Subcutaneous adipose tissue (tissue), 4 donors: ENCODE data around the gene HIVEP3. TPM values are rescaled to one million over a fixed set of nuclear protein-coding genes. Genes with fewer than 3 reads are reported as not detected.

ENCODE experiments used
- CTCF ChIP-seq: fragments of 450-650 bp; IDR thresholded peaks from one replicate; pipeline ENCODE4 v1.5.1; 2016; ENCODE audit warnings: low read depth, mild to moderate bottlenecking, control low read depth, antibody characterized with exemption, moderate library complexity
- total RNA-seq, 4 donors: library from RNA; depleted of rRNA; stranded (reverse); fragments of >200 nt; gene quantifications; one replicate each; pipeline ENCODE4 v1.1.0, GENCODE V29; 2016

HIVEP3 gene
- total RNA-seq, 4 donors from 2014 or later = 2.4 to 9.6 (median 5.0) TPM

GRCh38 chr1:41622402-41622801 lies 296.3 kb downstream of the HIVEP3 start:
- TF ChIP-seq CTCF = no peak

- TF ChIP-seq CTCF = no peak
Measured at GRCh38 chr1:41621791-41622190, 296.9 kb downstream of the HIVEP3 start.

DNA sequence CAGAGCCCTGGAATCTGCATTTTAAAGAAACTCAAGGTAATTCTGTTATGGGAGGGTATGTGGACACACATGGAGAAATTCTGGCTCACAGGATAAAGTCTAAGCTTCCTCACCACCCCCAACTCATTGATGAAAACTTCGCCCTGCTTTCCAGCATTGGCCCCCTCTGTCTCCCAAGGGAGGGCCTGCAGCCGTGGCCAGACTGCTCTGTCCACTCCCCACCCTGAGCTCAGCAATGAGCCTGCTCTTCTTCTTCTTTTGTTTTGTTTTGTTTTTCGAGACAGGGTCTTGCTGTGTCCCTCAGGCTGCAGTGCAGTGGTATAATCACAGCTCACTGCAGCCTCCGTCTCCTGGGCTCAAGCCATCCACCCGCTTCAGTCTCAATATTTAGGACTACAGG lies 297.5 kb downstream of the HIVEP3 start:
- no peak for TF ChIP-seq CTCF

DNA sequence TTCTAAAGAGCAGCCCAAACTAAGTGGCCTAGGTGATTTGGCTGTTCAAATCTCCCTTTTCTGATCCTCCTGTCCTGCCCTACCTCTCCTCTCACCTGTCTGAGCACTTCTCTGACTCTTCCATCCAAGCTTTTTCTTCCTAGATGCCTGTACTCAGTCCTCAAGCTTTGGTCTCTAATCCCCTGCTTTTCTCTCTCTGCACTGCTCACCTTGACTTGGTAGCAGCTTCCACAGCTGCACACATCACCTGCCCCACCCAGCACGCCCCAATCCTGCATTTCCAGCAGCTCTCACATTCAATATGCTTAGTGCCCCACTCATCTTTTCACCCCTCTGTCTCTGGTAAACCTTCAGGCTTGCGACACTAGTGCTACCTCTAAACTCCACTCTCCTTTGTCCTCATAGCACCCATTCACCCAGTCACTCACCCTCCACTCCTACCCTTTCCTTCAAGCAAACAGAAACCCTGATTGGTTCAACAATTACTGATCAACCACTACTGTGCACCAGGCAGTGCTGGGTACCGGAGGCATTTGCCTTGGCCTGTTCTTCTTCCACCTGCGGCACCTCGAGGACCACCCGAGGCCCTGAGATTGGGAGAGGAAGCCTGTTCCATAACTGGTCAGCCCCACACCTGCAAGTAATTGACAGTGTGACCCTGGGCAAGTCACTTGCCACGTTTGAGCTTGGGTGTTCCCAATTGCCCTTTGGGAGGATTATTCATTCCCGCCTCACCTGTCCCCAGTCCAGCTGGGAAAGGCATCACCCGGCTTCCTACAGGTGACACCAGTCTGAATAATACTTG lies 298.2 kb downstream of the HIVEP3 start:
- TF ChIP-seq CTCF = no peak

- no peak for TF ChIP-seq CTCF
Measured at GRCh38 chr1:41619511-41620364, 299.0 kb downstream of the HIVEP3 start.

DNA sequence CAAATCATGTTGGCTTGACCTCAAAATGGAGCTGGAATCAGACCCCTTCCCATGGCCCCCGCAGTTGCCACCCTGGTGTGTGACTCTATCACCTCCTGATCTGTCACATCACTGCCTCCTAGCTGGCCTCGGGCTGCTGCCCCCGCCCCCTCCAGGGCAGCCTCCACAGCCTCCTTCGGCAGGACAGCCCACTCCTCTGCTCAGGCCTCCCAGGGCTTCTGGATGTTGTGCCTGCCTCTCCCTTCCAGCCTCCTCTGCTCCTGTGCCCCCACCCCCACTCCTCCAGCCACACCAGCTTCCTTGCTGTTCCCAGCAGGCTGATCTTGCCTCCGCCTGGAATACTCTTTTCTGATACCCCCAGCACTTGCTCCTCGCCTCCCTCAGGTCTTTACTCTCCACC lies 299.9 kb downstream of the HIVEP3 start:
- TF ChIP-seq CTCF = no peak
